Esophagus muscularis mucosa (tissue), 4 donors: ENCODE results near the gene KSR1. TPM values are rescaled to one million over a fixed set of nuclear protein-coding genes. Genes with fewer than 3 reads are reported as not detected.
"Not testable (repeated sequence)": the region's sequence is repeated elsewhere in the genome, so short reads cannot be mapped to it uniquely, and the experiment has no call there.

Experiments
- DNase-seq: peaks from one replicate; pipeline ENCODE4 v3.0.0-alpha.2; 2017; ENCODE audit errors: extremely low spot score
- H3K27ac ChIP-seq, 4 donors: fragments of 200-600 bp; sonication (generic); replicated peaks in 1 of 4; 1 replicate in 3 of 4; 2 replicates in 1 of 4; pipeline ENCODE4 v1.5.1; 2016 to 2019; ENCODE audit warnings: mild to moderate bottlenecking in 1 of 4
- H3K27me3 ChIP-seq, 4 donors: fragments of 200-600 bp; sonication (generic); one replicate each; pipeline versions ENCODE4 v1.5.1 to v1.6.0; 2016 to 2019
- H3K36me3 ChIP-seq, 4 donors: fragments of 200-600 bp; sonication (generic); one replicate each; pipeline ENCODE4 v1.5.1; 2016 to 2019
- H3K4me1 ChIP-seq, 4 donors: fragments of 200-600 bp; sonication (generic); one replicate each; pipeline ENCODE4 v1.5.1; 2016 to 2019
- H3K4me3 ChIP-seq, 4 donors: fragments of 200-600 bp; sonication (generic); 1 replicate in 2 of 4; 2 replicates in 2 of 4; pipeline ENCODE4 v1.5.1; 2016 to 2019; ENCODE audit warnings: mild to moderate bottlenecking in 4 of 4, moderate library complexity in 1 of 4
- H3K9me3 ChIP-seq, 4 donors: fragments of 200-600 bp; sonication (generic); 1 replicate in 3 of 4; 2 replicates in 1 of 4; pipeline ENCODE4 v1.5.1; 2016 to 2019
- EP300 ChIP-seq: sonication (generic); formaldehyde crosslinking; IDR thresholded peaks from one replicate; pipeline ENCODE4 v1.6.1; 2017; ENCODE audit warnings: antibody characterized with exemption
- POLR2A ChIP-seq: fragments of 450-650 bp; IDR thresholded peaks from one replicate; pipeline ENCODE4 v1.6.1; 2017; ENCODE audit warnings: antibody characterized with exemption, moderate library complexity, mild to moderate bottlenecking, low read depth
- POLR2AphosphoS5 ChIP-seq, 2 donors: sonication (generic); formaldehyde crosslinking; IDR thresholded peaks; one replicate each; pipeline ENCODE4 v1.6.1; 2017; ENCODE audit warnings: antibody characterized with exemption in 2 of 2
- WGBS: methylation state at CpG from one replicate; pipeline ENCODE4 v1.1.5; 2018; 5-methylcytosine and 5-hydroxymethylcytosine counted together
- intact Hi-C: fragments of 100-400 bp; cut with DNase I; formaldehyde crosslinking; loops from one replicate; pipeline ENCODE4 v1.15.1; 2023
- total RNA-seq, 4 donors: library from RNA; depleted of rRNA; stranded (reverse); fragments of >200 nt; gene quantifications; one replicate each; pipeline versions ENCODE4 v1.1.0 to v1.2.1, GENCODE V29; 2016
- TF ChIP-seq, protein P1 (sequence below), 3 experiments: fragments of 200-600 bp in 2 of 3; fragments of 450-650 bp in 1 of 3; sonication (generic) in 2 of 3; IDR thresholded peaks; one replicate each; pipeline ENCODE4 v1.5.1; 2017 to 2019; ENCODE audit warnings: antibody characterized with exemption in 3 of 3, mild to moderate bottlenecking in 2 of 3, moderate library complexity in 1 of 3

KSR1 gene
- total RNA-seq, 4 donors from 2014 or later, result 13.3 to 18.9 (median 13.7) TPM

DNA sequence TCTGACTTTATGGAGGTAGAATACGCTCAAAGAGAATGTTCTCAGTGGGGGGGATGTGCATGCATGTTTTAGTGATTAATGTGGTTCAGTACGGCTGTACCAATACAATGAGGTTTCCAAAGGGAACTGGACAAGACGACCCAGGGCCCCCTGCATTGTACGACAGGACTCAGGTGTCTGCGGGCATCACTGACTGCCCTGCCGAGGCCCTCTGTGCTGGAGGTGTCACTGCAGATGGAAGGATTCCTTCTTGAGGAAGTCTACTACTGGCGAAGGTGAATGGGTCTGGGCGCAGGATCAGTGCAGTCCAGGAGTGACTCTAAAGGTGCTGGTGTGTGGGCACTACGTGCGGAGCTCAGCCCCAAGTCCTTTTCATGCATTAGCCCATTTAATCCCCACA lies 171.3 kb downstream of the KSR1 start:
- no peak overlapping the region for H3K27ac ChIP-seq
- WGBS, result 90% methylated on average over 10 of the region's 10 CpGs
- no peak for DNase-seq
- H3K4me3 ChIP-seq, result no peak overlapping the region
- no peaks in the 10 kb centered on the region for H3K27me3 ChIP-seq
- intact Hi-C loops, result no loop called here
- TF ChIP-seq POLR2A (no peak), POLR2AphosphoS5 (IDR thresholded peaks at IDR 0.05) (no peak), EP300 (no peak)
- TF ChIP-seq, protein P1, sequence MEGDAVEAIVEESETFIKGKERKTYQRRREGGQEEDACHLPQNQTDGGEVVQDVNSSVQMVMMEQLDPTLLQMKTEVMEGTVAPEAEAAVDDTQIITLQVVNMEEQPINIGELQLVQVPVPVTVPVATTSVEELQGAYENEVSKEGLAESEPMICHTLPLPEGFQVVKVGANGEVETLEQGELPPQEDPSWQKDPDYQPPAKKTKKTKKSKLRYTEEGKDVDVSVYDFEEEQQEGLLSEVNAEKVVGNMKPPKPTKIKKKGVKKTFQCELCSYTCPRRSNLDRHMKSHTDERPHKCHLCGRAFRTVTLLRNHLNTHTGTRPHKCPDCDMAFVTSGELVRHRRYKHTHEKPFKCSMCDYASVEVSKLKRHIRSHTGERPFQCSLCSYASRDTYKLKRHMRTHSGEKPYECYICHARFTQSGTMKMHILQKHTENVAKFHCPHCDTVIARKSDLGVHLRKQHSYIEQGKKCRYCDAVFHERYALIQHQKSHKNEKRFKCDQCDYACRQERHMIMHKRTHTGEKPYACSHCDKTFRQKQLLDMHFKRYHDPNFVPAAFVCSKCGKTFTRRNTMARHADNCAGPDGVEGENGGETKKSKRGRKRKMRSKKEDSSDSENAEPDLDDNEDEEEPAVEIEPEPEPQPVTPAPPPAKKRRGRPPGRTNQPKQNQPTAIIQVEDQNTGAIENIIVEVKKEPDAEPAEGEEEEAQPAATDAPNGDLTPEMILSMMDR (IDR thresholded peaks at IDR 0.05), result no peak
- peaks cover 9 to 18% (median 15%) of the 10 kb centered on the region in 4 donors for H3K4me1 ChIP-seq
- H3K9me3 ChIP-seq, result no peaks in the 10 kb centered on the region
- peaks cover 9 to 30% (median 28%) of the 10 kb centered on the region in 4 donors for H3K36me3 ChIP-seq

DNA sequence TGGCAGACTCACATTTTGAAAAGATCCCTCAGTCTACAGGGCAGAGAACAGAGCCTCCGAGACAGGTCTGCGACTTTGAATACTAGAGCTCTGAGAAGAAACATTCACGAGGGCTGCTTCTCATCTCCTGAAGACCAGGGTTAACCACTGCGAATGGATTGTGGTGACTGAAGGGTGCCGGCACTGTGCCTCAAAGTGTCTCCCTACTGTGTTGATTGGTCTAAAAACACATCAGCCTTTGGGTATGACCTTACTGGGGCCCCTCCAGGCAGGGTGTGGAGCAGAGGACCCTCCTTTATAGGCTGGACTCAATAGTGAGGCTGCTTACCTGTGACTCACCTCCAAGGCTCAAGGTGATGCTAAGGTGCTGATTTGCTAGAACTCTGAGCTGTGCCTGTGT lies 172.1 kb downstream of the KSR1 start:
- DNase-seq, result no peak
- no peaks in the 10 kb centered on the region for H3K27me3 ChIP-seq
- no peak overlapping the region for H3K4me3 ChIP-seq
- intact Hi-C loops, result no loop called here
- no peak for TF ChIP-seq EP300
- TF ChIP-seq POLR2A, result no peak
- no peak for TF ChIP-seq POLR2AphosphoS5 (IDR thresholded peaks at IDR 0.05)
- TF ChIP-seq, protein P1 (IDR thresholded peaks at IDR 0.05), result no peak
- peaks cover 17 to 24% (median 21%) of the 10 kb centered on the region in 4 donors for H3K4me1 ChIP-seq
- H3K36me3 ChIP-seq, result peaks cover 2 to 21% (median 21%) of the 10 kb centered on the region in 4 donors
- 95% methylated on average over 5 of the region's 5 CpGs for WGBS
- no peak overlapping the region for H3K27ac ChIP-seq
- no peaks in the 10 kb centered on the region for H3K9me3 ChIP-seq

DNA sequence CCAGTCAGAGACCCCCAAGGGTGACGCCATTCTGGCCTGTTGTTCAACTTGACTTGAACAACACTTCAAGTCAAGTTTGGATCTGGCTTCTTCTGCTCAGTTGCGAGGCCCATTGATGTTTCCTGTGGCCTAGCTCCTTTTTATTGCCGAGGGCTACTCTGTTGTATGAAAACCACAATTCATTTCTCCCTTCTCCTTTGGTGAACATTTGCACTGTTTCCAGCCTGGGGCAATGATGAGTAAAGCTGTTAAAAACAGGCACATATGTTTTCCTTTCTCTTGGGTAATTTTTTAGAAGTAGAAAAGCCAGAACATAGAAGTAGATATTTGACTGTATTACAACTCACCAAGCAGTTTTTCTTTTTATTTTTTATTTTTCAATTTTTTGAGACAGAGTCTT lies 173.0 kb downstream of the KSR1 start:
- WGBS, result 89% methylated on average over 3 of the region's 3 CpGs
- Histone ChIP-seq H3K36me3 (peaks cover 0 to 14% (median 12%) of the 10 kb centered on the region in 4 donors), H3K4me1 (peaks cover 26 to 32% (median 29%) of the 10 kb centered on the region in 4 donors)

DNA sequence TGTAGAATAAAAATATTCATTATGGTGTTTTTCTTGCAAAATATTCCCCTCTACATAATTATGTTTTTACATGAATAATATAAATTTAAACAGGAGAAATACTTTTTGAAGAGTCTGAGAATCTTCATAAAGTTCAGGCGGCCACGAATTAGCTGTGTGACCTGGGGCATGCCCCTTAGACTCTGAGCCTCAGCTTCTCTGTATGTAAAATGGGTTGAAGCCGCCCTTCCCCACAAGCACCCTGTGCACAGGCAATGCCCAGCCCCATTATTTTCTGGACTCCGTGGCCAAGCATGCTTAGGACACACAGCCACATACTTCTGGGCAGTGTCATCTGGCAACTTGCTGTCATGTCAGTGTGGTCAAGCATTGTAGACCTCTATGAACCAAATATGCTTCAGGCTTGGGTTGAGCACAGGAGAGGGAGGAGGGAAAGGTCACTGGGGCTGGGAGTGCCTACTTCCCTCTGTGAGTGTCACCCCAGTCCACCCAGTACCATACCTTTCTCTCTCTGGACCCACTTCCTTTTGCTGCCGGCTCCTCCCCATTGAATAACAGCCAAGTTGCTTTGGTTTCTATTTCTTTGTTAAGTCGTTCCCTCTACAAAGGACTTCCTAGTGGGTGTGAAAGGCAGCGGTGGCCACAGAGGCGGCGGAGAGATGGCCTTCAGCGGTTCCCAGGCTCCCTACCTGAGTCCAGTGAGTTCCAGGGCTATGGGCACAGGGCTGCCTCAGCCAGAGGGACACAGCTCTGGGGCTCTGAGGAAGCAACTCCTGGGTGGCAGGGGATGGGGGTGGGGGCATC lies 174.6 kb downstream of the KSR1 start, which contains the start of gene LGALS9:
Gene LGALS9 (plus strand): TSS at position 582 of the 804 bp plus-strand sequence. CDS start 78 bp downstream, at position 660.
- 58% methylated on average over 10 of the region's 10 CpGs for WGBS
- H3K27ac ChIP-seq, result peak within 1 kb of the TSS; percentile 43 to 65 (median 56)
- peaks cover 28 to 33% (median 32%) of the 10 kb centered on the region in 4 donors for H3K4me1 ChIP-seq
- intact Hi-C loops, result no loop called here
- peaks cover 0 to 8% (median under 1%) of the 10 kb centered on the region in 4 donors for H3K36me3 ChIP-seq
- peak within 1 kb of the TSS; percentile 40 to 54 (median 42) for H3K4me3 ChIP-seq
- DNase-seq, result no peak
- TF ChIP-seq POLR2AphosphoS5 (IDR thresholded peaks at IDR 0.05) (peak in 1 of 2 donors; percentile 31), EP300 (no peak)
- H3K27me3 ChIP-seq, result no peaks in the 10 kb centered on the region
- H3K9me3 ChIP-seq, result no peaks in the 10 kb centered on the region

More for the DNA sequence above, 173.0 kb downstream of the KSR1 start:
- intact Hi-C loops, H3K27ac ChIP-seq, DNase-seq, H3K27me3 ChIP-seq, H3K4me3 ChIP-seq, H3K9me3 ChIP-seq: not testable (repeated sequence)

DNA sequence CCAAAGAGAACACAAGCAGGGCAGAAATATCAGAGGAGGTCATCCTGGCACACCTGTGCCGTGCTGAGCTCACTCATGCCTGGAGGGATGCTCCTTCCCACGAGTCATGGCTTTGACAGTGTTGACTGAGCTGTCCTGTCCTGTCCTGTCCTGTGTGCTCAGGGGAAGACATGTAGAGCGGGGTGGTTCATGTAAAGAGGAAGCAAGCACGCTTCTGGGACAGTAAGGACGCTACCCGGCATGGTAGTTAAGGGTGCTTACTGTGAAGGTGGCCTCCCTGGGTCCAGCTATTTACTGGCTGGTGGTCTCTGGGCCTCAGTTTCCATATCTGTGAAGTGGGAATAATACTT lies 175.1 kb downstream of the KSR1 start:
- DNase-seq, result no peak
- Histone ChIP-seq H3K27ac (peak overlapping the region; percentile 43 to 65 (median 56)), H3K4me1 (peaks cover 28 to 33% (median 32%) of the 10 kb centered on the region in 4 donors), H3K27me3 (no peaks in the 10 kb centered on the region), H3K4me3 (peak overlapping the region; percentile 40 to 54 (median 42)), H3K9me3 (no peaks in the 10 kb centered on the region), H3K36me3 (peaks cover 0 to 7% (median 0%) of the 10 kb centered on the region in 4 donors)
- intact Hi-C loops, result no loop called here
- TF ChIP-seq EP300, result no peak
- TF ChIP-seq, protein P1 (IDR thresholded peaks at IDR 0.05), result no peak
- no peak for TF ChIP-seq POLR2A
- no peak for TF ChIP-seq POLR2AphosphoS5 (IDR thresholded peaks at IDR 0.05)
- WGBS, result 65% methylated on average over 6 of the region's 6 CpGs
